T-helper 17 cell (primary cell): Measurements from ENCODE around the gene ADAMTS17. TPM values are rescaled to one million over a fixed set of nuclear protein-coding genes. Genes with fewer than 3 reads are reported as not detected.
"Not testable (repeated sequence)": the region's sequence is repeated elsewhere in the genome, so short reads cannot be mapped to it uniquely, and the experiment has no call there.

Experiments used
- ATAC-seq: fragments of 150-1000 bp; cut with Tn5 transposase; 2 replicates; pipeline ENCODE4 v1.10.0; 2021; ENCODE audit warnings: mild to moderate bottlenecking, moderate library complexity
- DNase-seq, 3 donors: peaks; one replicate each; pipeline versions ENCODE4 v3.0.0 to v3.0.0-alpha.2; 2020 to 2021
- H3K9me3 ChIP-seq: one replicate; pipeline ENCODE4 v1.7.0; 2013; ENCODE audit warnings: low read length, mild to moderate bottlenecking; ENCODE audit not compliant: control insufficient read depth, poor library complexity, severe bottlenecking
- H3K27ac Mint-ChIP-seq: one replicate; pipeline ENCODE4 v1.8.0; 2022; ENCODE audit warnings: mild to moderate bottlenecking, moderate library complexity, mixed read lengths
- H3K27me3 Mint-ChIP-seq: one replicate; pipeline ENCODE4 v1.8.0; 2022; ENCODE audit warnings: mixed read lengths
- H3K36me3 Mint-ChIP-seq: one replicate; pipeline ENCODE4 v1.8.0; 2022; ENCODE audit warnings: low read depth, mixed read lengths
- H3K4me1 Mint-ChIP-seq: one replicate; pipeline ENCODE4 v1.8.0; 2022; ENCODE audit warnings: mild to moderate bottlenecking, mixed read lengths
- H3K4me3 Mint-ChIP-seq: one replicate; pipeline ENCODE4 v1.8.0; 2022; ENCODE audit warnings: mild to moderate bottlenecking, moderate library complexity, mixed read lengths
- total RNA-seq, 4 donors: library from RNA in 2 of 4; stranded (reverse) in 2 of 4; gene quantifications; one replicate each; pipeline ENCODE4 v1.2.3 and lab custom pipeline; 2022 to 2026

ADAMTS17 gene
- total RNA-seq, 2 donors from 2014 or later: 8.1 to 10.6 TPM

DNA sequence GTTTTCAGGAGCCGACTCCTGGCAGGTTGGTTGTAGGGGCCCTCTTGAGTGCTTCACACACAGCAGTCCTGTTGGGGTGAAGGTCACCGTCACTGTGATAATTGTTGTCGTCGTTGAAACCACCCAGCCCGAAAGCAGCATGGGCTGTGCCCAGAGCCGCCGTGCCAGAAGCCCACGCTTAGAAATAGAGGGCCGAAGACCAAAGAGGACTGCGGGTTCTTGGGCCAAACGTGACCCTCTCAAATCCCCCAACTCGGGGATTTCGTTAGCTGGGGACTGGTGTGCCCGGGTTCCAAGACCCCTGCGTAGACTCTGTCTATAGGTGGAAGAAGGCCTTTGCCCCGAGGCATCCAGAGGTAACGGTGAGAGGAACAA lies 7.5 kb upstream of the ADAMTS17 start:
- Mint-ChIP-seq H3K4me3 (peak overlapping the region; percentile 96), H3K36me3 (no peaks in the 10 kb centered on the region), H3K4me1 (peaks cover 15% of the 10 kb centered on the region), H3K27ac (no peak overlapping the region), H3K27me3 (peaks cover 16% of the 10 kb centered on the region)
- no peaks in the 10 kb centered on the region for H3K9me3 ChIP-seq
- no peak for ATAC-seq
- DNase-seq: no peak

DNA sequence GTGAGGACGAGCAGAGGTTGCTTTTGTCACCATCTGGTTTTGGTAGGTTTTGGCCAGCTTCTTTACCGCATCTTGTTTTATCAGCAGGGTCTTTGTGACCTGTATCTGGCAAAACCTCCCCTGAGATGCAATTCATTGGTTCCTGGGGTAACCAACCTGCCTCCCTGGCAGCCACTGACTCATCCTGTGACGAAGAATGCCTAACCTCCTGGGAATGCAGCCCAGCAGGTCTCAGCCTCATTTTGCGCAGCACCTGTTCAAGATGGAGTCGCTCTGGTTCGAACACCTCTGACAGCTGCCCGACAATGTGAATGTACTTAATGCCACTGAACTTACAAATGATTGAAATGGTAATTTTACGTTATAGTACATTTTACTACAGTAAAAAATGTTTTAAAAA lies 6.8 kb upstream of the ADAMTS17 start:
- peaks cover 10% of the 10 kb centered on the region for H3K27me3 Mint-ChIP-seq
- no peak for ATAC-seq
- H3K4me3 Mint-ChIP-seq: no peak overlapping the region
- no peak overlapping the region for H3K27ac Mint-ChIP-seq
- no peaks in the 10 kb centered on the region for H3K36me3 Mint-ChIP-seq
- H3K9me3 ChIP-seq: no peaks in the 10 kb centered on the region
- no peak for DNase-seq
- peaks cover 15% of the 10 kb centered on the region for H3K4me1 Mint-ChIP-seq

GRCh38 chr15:100346866-100347512 lies 5.2 kb upstream of the ADAMTS17 start:
- no peaks in the 10 kb centered on the region for H3K36me3 Mint-ChIP-seq
- DNase-seq (no peak), ATAC-seq (no peak)
- H3K27ac Mint-ChIP-seq: no peak overlapping the region
- peaks cover 6% of the 10 kb centered on the region for H3K27me3 Mint-ChIP-seq
- peaks cover 17% of the 10 kb centered on the region for H3K4me1 Mint-ChIP-seq
- no peaks in the 10 kb centered on the region for H3K9me3 ChIP-seq
- H3K4me3 Mint-ChIP-seq: no peak overlapping the region

- H3K27ac Mint-ChIP-seq: no peak overlapping the region
- DNase-seq (no peak), ATAC-seq (no peak)
- H3K27me3 Mint-ChIP-seq: no peaks in the 10 kb centered on the region
- no peaks in the 10 kb centered on the region for H3K36me3 Mint-ChIP-seq
- peaks cover 15% of the 10 kb centered on the region for H3K4me1 Mint-ChIP-seq
- H3K4me3 Mint-ChIP-seq: no peak overlapping the region
- no peaks in the 10 kb centered on the region for H3K9me3 ChIP-seq
Observed at GRCh38 chr15:100345438-100345837, 3.7 kb upstream of the ADAMTS17 start.

GRCh38 chr15:100343251-100343650 lies 1.5 kb upstream of the ADAMTS17 start:
- Mint-ChIP-seq H3K4me1 (peaks cover 14% of the 10 kb centered on the region), H3K4me3 (no peak overlapping the region), H3K27me3 (peaks cover 4% of the 10 kb centered on the region), H3K36me3 (no peaks in the 10 kb centered on the region), H3K27ac (no peak overlapping the region)
- H3K9me3 ChIP-seq: no peaks in the 10 kb centered on the region
- no peak for ATAC-seq
- DNase-seq: no peak

GRCh38 chr15:100341239-100341749 lies 481 bp downstream of the ADAMTS17 start:
- H3K4me3 Mint-ChIP-seq: peak overlapping the region; percentile 78
- H3K27ac Mint-ChIP-seq: no peak overlapping the region
- peak; percentile 22 for ATAC-seq
- peak; percentile 28 to 33 (median 29) for DNase-seq
- peaks cover 4% of the 10 kb centered on the region for H3K27me3 Mint-ChIP-seq
- H3K9me3 ChIP-seq: no peaks in the 10 kb centered on the region
- peaks cover 16% of the 10 kb centered on the region for H3K4me1 Mint-ChIP-seq
- H3K36me3 Mint-ChIP-seq: no peaks in the 10 kb centered on the region

GRCh38 chr15:100340721-100341238 lies 995 bp downstream of the ADAMTS17 start:
- Mint-ChIP-seq H3K36me3 (no peaks in the 10 kb centered on the region), H3K27me3 (peaks cover 4% of the 10 kb centered on the region), H3K27ac (no peak overlapping the region), H3K4me1 (peaks cover 16% of the 10 kb centered on the region), H3K4me3 (peak overlapping the region; percentile 73)
- ATAC-seq: no peak
- no peak for DNase-seq
- H3K9me3 ChIP-seq: no peaks in the 10 kb centered on the region

DNA sequence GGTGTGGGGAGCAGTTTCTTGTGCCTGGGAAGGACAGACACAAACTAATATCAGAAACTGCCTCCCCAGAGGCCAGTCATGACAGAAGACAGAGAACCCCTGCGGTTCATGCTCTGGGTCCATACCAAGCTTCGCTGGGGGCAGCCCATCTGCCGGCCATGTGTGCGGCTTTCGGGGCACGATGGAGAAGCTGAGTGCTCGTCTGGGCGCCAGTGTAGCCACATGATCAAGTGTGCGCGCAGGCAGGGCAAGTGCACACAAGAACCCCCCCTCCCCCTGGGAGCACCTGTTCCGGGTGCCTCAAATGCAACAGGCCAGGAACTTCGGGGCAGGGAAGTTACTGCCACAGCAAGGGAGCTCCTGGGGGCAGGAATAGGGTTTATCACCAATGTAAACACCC lies 1.8 kb downstream of the ADAMTS17 start:
- Mint-ChIP-seq H3K36me3 (no peaks in the 10 kb centered on the region), H3K27ac (no peak overlapping the region), H3K27me3 (peaks cover 4% of the 10 kb centered on the region), H3K4me3 (peak overlapping the region; percentile 73), H3K4me1 (peaks cover 17% of the 10 kb centered on the region)
- ATAC-seq (no peak), DNase-seq (no peak)
- H3K9me3 ChIP-seq: no peaks in the 10 kb centered on the region

GRCh38 chr15:100339451-100339850 lies 2.3 kb downstream of the ADAMTS17 start:
- not testable (repeated sequence) for ATAC-seq, H3K36me3 Mint-ChIP-seq, DNase-seq, H3K27me3 Mint-ChIP-seq, H3K9me3 ChIP-seq
- H3K4me3 Mint-ChIP-seq: peak overlapping the region; percentile 74
- peak overlapping the region; percentile 1 for H3K27ac Mint-ChIP-seq
- peaks cover 21% of the 10 kb centered on the region for H3K4me1 Mint-ChIP-seq

DNA sequence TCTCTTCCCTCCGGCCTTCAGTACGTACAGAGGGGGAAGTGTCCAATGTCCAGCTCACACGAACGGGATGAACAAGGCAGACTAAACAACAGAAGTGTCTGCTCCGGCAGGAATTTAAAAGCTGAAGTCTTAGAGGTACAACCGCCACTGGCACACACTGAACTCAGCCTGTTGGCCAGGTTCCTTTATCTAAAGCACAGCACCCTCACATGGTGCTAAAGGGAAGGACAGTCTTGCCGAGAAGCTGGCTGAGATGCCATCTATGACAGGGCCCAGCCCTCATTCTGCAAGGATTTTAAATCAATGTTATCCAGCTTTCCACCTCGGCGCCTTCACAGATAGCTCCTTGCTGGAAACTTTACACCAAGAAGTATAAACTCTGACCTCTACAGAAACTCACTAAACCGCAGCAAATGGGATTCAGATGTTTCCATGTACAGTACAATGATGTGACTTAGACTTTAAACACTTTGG lies 2.8 kb downstream of the ADAMTS17 start:
- Mint-ChIP-seq H3K36me3 (no peaks in the 10 kb centered on the region), H3K4me3 (peak overlapping the region; percentile 74), H3K4me1 (peaks cover 23% of the 10 kb centered on the region), H3K27me3 (peaks cover 4% of the 10 kb centered on the region), H3K27ac (peak overlapping the region; percentile 1)
- ATAC-seq (peak; percentile 56), DNase-seq (peak in 2 of 3 donors; percentile 29 to 50)
- H3K9me3 ChIP-seq: no peaks in the 10 kb centered on the region

GRCh38 chr15:100338247-100338646 lies 3.5 kb downstream of the ADAMTS17 start:
- H3K9me3 ChIP-seq: no peaks in the 10 kb centered on the region
- Mint-ChIP-seq H3K27me3 (peaks cover 4% of the 10 kb centered on the region), H3K27ac (no peak overlapping the region), H3K36me3 (no peaks in the 10 kb centered on the region), H3K4me1 (peaks cover 27% of the 10 kb centered on the region), H3K4me3 (no peak overlapping the region)
- no peak for DNase-seq
- no peak for ATAC-seq

GRCh38 chr15:100337096-100338044 lies 4.4 kb downstream of the ADAMTS17 start:
- H3K36me3 Mint-ChIP-seq: no peaks in the 10 kb centered on the region
- no peak overlapping the region for H3K27ac Mint-ChIP-seq
- H3K4me1 Mint-ChIP-seq: peaks cover 29% of the 10 kb centered on the region
- H3K9me3 ChIP-seq: no peaks in the 10 kb centered on the region
- no peak for DNase-seq
- H3K4me3 Mint-ChIP-seq: no peak overlapping the region
- ATAC-seq: no peak
- H3K27me3 Mint-ChIP-seq: peaks cover 4% of the 10 kb centered on the region

- no peak for DNase-seq
- ATAC-seq: no peak
- peaks cover 4% of the 10 kb centered on the region for H3K27me3 Mint-ChIP-seq
- no peaks in the 10 kb centered on the region for H3K9me3 ChIP-seq
- no peak overlapping the region for H3K4me3 Mint-ChIP-seq
- H3K36me3 Mint-ChIP-seq: no peaks in the 10 kb centered on the region
- peaks cover 33% of the 10 kb centered on the region for H3K4me1 Mint-ChIP-seq
- H3K27ac Mint-ChIP-seq: no peak overlapping the region
Observed at GRCh38 chr15:100336061-100336460, 5.7 kb downstream of the ADAMTS17 start.
